Measurements from ENCODE around the gene VMAC. TPM values are rescaled to one million over a fixed set of nuclear protein-coding genes. Genes with fewer than 3 reads are reported as not detected.

Gene VMAC
- total and polyA plus RNA-seq, 2 donors (not counting 3 experiments of a cell fraction or from before 2014, with no cell fraction given), result 4.7 to 6.9 TPM

GRCh38 chr19:5956728-5957127 lies 52.1 kb downstream of the VMAC start:
- DNase-seq (ENCODE audit: low read depth, low spot score), result no peak
- intact Hi-C loops (cut with micrococcal nuclease), result no loop called here
- TF ChIP-seq GATA2 (IDR thresholded peaks at IDR 0.05; ENCODE audit: insufficient read depth, insufficient read length, low read depth, low read length), result no peak
- TF ChIP-seq CTCF (IDR thresholded peaks at IDR 0.05; ENCODE audit: extremely low read depth in 1 of 2, insufficient read depth in 1 of 2, low read depth in 1 of 2, low read length in 2 of 2), result no peak
- TF ChIP-seq EZH2 (IDR thresholded peaks at IDR 0.05; ENCODE audit: borderline replicate concordance, low read depth, low read length, severe bottlenecking), result no peak
- no peak for TF ChIP-seq POLR2A (IDR thresholded peaks at IDR 0.05; ENCODE audit: low read depth, low read length)
- TF ChIP-seq JUN (IDR thresholded peaks at IDR 0.05; ENCODE audit: borderline replicate concordance, insufficient read depth, insufficient read length, low read depth), result no peak
- no peak for TF ChIP-seq POLR2AphosphoS5 (IDR thresholded peaks at IDR 0.05; ENCODE audit: insufficient read depth, low read depth, low read length)
- no peak for TF ChIP-seq FOS (IDR thresholded peaks at IDR 0.05; ENCODE audit: borderline replicate concordance, insufficient read depth, low read length)
- no peak for TF ChIP-seq MYC (IDR thresholded peaks at IDR 0.05; ENCODE audit: low read depth, low read length)
- no peak for TF ChIP-seq MAX (IDR thresholded peaks at IDR 0.05; ENCODE audit: insufficient read depth, insufficient read length)
- BruUV-seq (replicated peaks), result no TSS peak
- Histone ChIP-seq H3K9me1 (replicated peaks; ENCODE audit: control insufficient read depth, extremely low read depth, insufficient read depth, low read length) (no peaks in the 10 kb centered on the region), H3K79me2 (ENCODE audit: control insufficient read depth, insufficient read depth, low read length) (peaks cover 97% of the 10 kb centered on the region), H2AFZ (ENCODE audit: low read depth, low read length) (no peak overlapping the region), H3K36me3 (ENCODE audit: control insufficient read depth in 2 of 2, extremely low read depth in 1 of 2, insufficient read depth in 2 of 2, low read length in 2 of 2) (peaks cover 0 to 3% of the 10 kb centered on the region in 2 experiments), H3K9me3 (replicated peaks; ENCODE audit: control insufficient read depth, insufficient read depth, low read length) (no peaks in the 10 kb centered on the region), H3K9ac (replicated peaks; ENCODE audit: extremely low read depth, insufficient read depth, low read length) (no peak overlapping the region), H3K27ac (ENCODE audit: insufficient read depth, low read depth, low read length) (no peak overlapping the region), H3K4me3 (replicated peaks in 1 of 3; ENCODE audit: insufficient read depth in 1 of 3, low read depth in 1 of 3, low read length in 3 of 3) (no peak overlapping the region), H3K27me3 (ENCODE audit: control insufficient read depth in 2 of 2, insufficient read depth in 2 of 2, low read length in 2 of 2) (no peaks in the 10 kb centered on the region), H4K20me1 (replicated peaks; ENCODE audit: control insufficient read depth, extremely low read depth, insufficient read depth, low read length) (no peaks in the 10 kb centered on the region), H3K4me2 (ENCODE audit: insufficient read depth, low read length) (no peak overlapping the region), H3K4me1 (ENCODE audit: control insufficient read depth, extremely low read depth, insufficient read depth, low read length) (peaks cover 36% of the 10 kb centered on the region)
- no peak for FAIRE-seq
- POLR2A ChIA-PET, result no interaction called here
- dilution Hi-C loops (cut with MboI; ENCODE audit: extremely low pct_ligation_motif_present, low sequenced_read_pairs), result no loop called here
- CTCF ChIA-PET, result interaction anchor here (1.3 to 4.3 kb wide), 3 partner anchors 11 to 65 kb away, joined by 3 to 28 read pairs (median 5); no protein-coding TSS in a partner anchor
